Ascending aorta (tissue), 2 donors: ENCODE data around the gene PCID2. TPM values are rescaled to one million over a fixed set of nuclear protein-coding genes. Genes with fewer than 3 reads are reported as not detected.

ENCODE experiments used
- DNase-seq, 2 donors: peaks; one replicate each; pipeline ENCODE4 v3.0.0-alpha.2; 2019; ENCODE audit warnings: low spot score in 2 of 2
- H3K27ac ChIP-seq, 2 donors: fragments of 200-600 bp; sonication (generic); one replicate each; pipeline ENCODE4 v1.5.1; 2016 to 2017; ENCODE audit warnings: mild to moderate bottlenecking in 1 of 2
- H3K27me3 ChIP-seq: fragments of 200-600 bp; sonication (generic); one replicate; pipeline ENCODE4 v1.5.1; 2017
- H3K36me3 ChIP-seq, 2 donors: fragments of 200-600 bp; sonication (generic); one replicate each; pipeline ENCODE4 v1.5.1; 2016
- H3K4me1 ChIP-seq, 2 donors: fragments of 200-600 bp; sonication (generic); one replicate each; pipeline ENCODE4 v1.5.1; 2016 to 2017; ENCODE audit warnings: mild to moderate bottlenecking in 1 of 2
- H3K4me3 ChIP-seq, 2 donors: fragments of 200-600 bp; sonication (generic); one replicate each; pipeline ENCODE4 v1.5.1; 2016 to 2017; ENCODE audit warnings: mild to moderate bottlenecking in 1 of 2
- H3K9me3 ChIP-seq, 2 donors: fragments of 200-600 bp; sonication (generic); one replicate each; pipeline ENCODE4 v1.5.1; 2016
- CTCF ChIP-seq, 3 experiments: fragments of 200-600 bp in 2 of 3; fragments of 450-650 bp in 1 of 3; sonication (generic) in 2 of 3; IDR thresholded peaks; one replicate each; pipeline ENCODE4 v1.5.1; 2016 to 2019; ENCODE audit warnings: antibody characterized with exemption in 3 of 3, mild to moderate bottlenecking in 1 of 3, moderate library complexity in 1 of 3
- intact Hi-C: fragments of 100-400 bp; cut with DNase I; formaldehyde crosslinking; loops from one replicate; pipeline ENCODE4 v1.15.1; 2023
- total RNA-seq: library from RNA; depleted of rRNA; stranded (reverse); fragments of >200 nt; gene quantifications from one replicate; pipeline ENCODE4 v1.1.0, GENCODE V29; 2016

The PCID2 gene
- total RNA-seq, 1 donor from 2014 or later = 50.8 TPM

GRCh38 chr13:113192902-113193301 is 15.6 kb downstream of the PCID2 start:
- Histone ChIP-seq H3K27ac (no peak overlapping the region), H3K9me3 (no peaks in the 10 kb centered on the region), H3K4me1 (no peaks in the 10 kb centered on the region), H3K27me3 (no peaks in the 10 kb centered on the region), H3K4me3 (no peak overlapping the region), H3K36me3 (peaks cover 46 to 88% of the 10 kb centered on the region in 2 donors)
- intact Hi-C loops = no loop called here
- no peak for DNase-seq
- no peak for TF ChIP-seq CTCF (IDR thresholded peaks at IDR 0.05)

GRCh38 chr13:113192279-113192678 is 16.2 kb downstream of the PCID2 start:
- Histone ChIP-seq H3K27ac (no peak overlapping the region), H3K36me3 (peaks cover 40 to 83% of the 10 kb centered on the region in 2 donors), H3K27me3 (no peaks in the 10 kb centered on the region), H3K9me3 (no peaks in the 10 kb centered on the region), H3K4me1 (no peaks in the 10 kb centered on the region), H3K4me3 (no peak overlapping the region)
- intact Hi-C loops = no loop called here
- TF ChIP-seq CTCF (IDR thresholded peaks at IDR 0.05) = no peak
- DNase-seq = no peak

- DNase-seq = no peak
- H3K27me3 ChIP-seq = no peaks in the 10 kb centered on the region
- intact Hi-C loops = no loop called here
- no peak overlapping the region for H3K27ac ChIP-seq
- H3K36me3 ChIP-seq = peaks cover 34 to 63% of the 10 kb centered on the region in 2 donors
- no peak overlapping the region for H3K4me3 ChIP-seq
- no peaks in the 10 kb centered on the region for H3K4me1 ChIP-seq
- no peaks in the 10 kb centered on the region for H3K9me3 ChIP-seq
- no peak for TF ChIP-seq CTCF (IDR thresholded peaks at IDR 0.05)
Observed at GRCh38 chr13:113190181-113190580, 18.3 kb downstream of the PCID2 start.

- Histone ChIP-seq H3K36me3 (peaks cover 32 to 63% of the 10 kb centered on the region in 2 donors), H3K4me3 (no peak overlapping the region), H3K27ac (no peak overlapping the region), H3K27me3 (no peaks in the 10 kb centered on the region), H3K4me1 (no peaks in the 10 kb centered on the region), H3K9me3 (no peaks in the 10 kb centered on the region)
- no peak for DNase-seq
- intact Hi-C loops = no loop called here
- no peak for TF ChIP-seq CTCF (IDR thresholded peaks at IDR 0.05)
Observed at GRCh38 chr13:113187883-113188665, 20.4 kb downstream of the PCID2 start.

- no peak for TF ChIP-seq CTCF (IDR thresholded peaks at IDR 0.05)
- intact Hi-C loops = no loop called here
- DNase-seq = peak; percentile 33 to 87
- no peaks in the 10 kb centered on the region for H3K4me1 ChIP-seq
- H3K27ac ChIP-seq = peak overlapping the region; percentile 8 to 45
- H3K4me3 ChIP-seq = no peak overlapping the region
- H3K27me3 ChIP-seq = no peaks in the 10 kb centered on the region
- H3K36me3 ChIP-seq = peaks cover 32 to 63% of the 10 kb centered on the region in 2 donors
- no peaks in the 10 kb centered on the region for H3K9me3 ChIP-seq
Observed at GRCh38 chr13:113187263-113187669, 21.2 kb downstream of the PCID2 start.
